ENCODE measurements around the gene ADAMTS2.

ADAMTS2 gene

GRCh38 chr5:179196405-179197079 lies 148.7 kb downstream of the ADAMTS2 start:
- no peak overlapping the region for H3K4me3 ChIP-seq (ENCODE audit: low read depth, low read length)
- TF ChIP-seq, protein P1, sequence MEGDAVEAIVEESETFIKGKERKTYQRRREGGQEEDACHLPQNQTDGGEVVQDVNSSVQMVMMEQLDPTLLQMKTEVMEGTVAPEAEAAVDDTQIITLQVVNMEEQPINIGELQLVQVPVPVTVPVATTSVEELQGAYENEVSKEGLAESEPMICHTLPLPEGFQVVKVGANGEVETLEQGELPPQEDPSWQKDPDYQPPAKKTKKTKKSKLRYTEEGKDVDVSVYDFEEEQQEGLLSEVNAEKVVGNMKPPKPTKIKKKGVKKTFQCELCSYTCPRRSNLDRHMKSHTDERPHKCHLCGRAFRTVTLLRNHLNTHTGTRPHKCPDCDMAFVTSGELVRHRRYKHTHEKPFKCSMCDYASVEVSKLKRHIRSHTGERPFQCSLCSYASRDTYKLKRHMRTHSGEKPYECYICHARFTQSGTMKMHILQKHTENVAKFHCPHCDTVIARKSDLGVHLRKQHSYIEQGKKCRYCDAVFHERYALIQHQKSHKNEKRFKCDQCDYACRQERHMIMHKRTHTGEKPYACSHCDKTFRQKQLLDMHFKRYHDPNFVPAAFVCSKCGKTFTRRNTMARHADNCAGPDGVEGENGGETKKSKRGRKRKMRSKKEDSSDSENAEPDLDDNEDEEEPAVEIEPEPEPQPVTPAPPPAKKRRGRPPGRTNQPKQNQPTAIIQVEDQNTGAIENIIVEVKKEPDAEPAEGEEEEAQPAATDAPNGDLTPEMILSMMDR (IDR thresholded peaks at IDR 0.05; ENCODE audit: borderline replicate concordance, insufficient read depth, low read depth, low read length), result no peak

DNA sequence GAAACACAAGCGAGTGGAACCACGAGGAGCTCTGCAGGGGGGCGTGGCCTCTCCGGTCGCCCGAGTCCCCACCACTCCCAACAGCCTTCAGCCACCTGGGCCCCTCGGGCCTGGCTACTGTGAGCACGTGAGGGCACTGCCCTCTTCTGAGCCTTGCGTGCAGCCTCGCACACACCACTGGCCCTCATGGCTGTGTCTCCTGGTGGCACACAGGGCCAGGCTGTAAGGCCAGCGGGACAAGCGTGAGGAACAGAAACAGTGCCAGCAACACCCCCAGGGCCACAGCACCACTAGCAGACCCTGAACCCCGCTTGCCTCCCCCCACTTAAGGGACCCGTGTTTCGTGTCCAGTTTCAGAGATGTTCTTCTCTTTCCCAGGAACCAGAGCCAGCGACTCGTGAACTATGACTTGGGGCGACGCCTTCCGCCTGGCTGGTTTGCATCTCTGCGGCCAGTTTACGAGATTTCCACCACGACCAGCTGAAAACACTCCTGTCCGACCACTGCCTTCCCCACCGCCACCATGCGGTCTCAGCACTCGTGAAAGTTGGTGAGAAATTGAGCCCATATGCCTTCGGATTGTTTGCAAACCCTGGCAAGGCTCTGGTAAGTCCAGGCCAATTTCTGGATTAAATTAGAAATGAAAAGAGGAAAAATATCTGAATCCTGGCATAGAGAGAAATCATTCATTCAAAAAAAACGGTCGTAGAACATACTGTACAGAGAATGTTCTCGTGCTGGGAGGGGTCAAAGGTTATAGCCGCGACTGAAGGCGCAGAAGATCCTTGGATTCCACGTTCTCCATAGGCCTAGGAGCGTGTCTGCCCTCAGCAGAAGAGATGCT lies 149.5 kb downstream of the ADAMTS2 start:
- TF ChIP-seq, protein P1 (IDR thresholded peaks at IDR 0.05; ENCODE audit: borderline replicate concordance, insufficient read depth, low read depth, low read length), result no peak
- H3K4me3 ChIP-seq (ENCODE audit: low read depth, low read length), result no peak overlapping the region

GRCh38 chr5:179194941-179195381 lies 150.3 kb downstream of the ADAMTS2 start:
- no peak overlapping the region for H3K4me3 ChIP-seq (ENCODE audit: low read depth, low read length)
- TF ChIP-seq, protein P1 (IDR thresholded peaks at IDR 0.05; ENCODE audit: borderline replicate concordance, insufficient read depth, low read depth, low read length), result no peak

- H3K4me3 ChIP-seq (ENCODE audit: low read depth, low read length), result no peak overlapping the region
- TF ChIP-seq, protein P1 (IDR thresholded peaks at IDR 0.05; ENCODE audit: borderline replicate concordance, insufficient read depth, low read depth, low read length), result no peak
Measured at GRCh38 chr5:179194201-179194910, 150.9 kb downstream of the ADAMTS2 start.

DNA sequence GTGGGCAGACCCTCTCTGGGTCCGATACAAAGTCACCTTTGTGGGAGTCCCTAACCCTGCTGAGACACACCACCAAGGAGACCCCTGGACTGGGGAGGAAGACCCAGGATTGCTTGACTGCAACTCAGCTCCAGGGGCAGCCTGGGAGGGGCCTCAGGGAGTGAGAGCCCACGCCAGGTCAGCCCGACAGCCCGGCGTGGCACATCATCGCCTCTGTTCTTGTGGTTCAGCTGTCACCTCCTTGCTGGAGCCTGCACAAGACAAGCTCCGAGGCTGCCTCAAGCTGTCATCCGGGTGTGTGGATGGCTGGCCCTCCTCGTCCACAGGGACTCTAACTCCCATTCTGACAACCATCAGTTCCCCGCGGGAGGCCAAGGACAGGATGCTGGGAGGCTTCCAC lies 151.5 kb downstream of the ADAMTS2 start:
- H3K4me3 ChIP-seq (ENCODE audit: low read depth, low read length), result no peak overlapping the region
- TF ChIP-seq, protein P1 (IDR thresholded peaks at IDR 0.05; ENCODE audit: borderline replicate concordance, insufficient read depth, low read depth, low read length), result no peak

DNA sequence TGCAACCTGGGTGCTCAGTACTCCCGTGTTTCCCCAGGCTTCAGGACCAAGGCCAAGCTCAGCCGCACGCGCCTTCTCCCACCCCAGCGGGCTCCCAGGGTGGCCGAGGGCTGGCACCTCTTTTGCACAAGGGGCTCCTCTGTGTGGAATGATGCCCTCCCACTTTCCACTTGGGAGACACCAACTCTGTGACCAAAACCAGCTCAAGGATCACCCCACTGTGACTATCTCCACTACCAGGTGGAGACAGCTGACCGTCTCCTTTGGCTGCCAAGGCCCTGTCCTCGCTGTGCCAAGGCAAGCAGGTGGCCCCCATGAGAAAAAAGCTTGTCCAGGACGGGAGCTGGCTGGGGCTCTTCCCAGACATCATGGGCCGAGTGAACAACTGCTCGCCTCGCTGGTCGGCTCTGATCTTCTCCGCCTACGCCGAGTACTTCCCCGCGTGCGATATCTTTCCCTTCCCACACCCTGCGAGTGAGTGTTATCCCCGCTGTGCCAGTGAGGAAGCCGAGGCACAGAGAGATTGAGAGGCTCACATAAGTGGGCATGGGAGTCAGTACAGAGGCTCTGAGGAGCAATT lies 152.3 kb downstream of the ADAMTS2 start:
- no peak overlapping the region for H3K4me3 ChIP-seq (ENCODE audit: low read depth, low read length)
- TF ChIP-seq, protein P1 (IDR thresholded peaks at IDR 0.05; ENCODE audit: borderline replicate concordance, insufficient read depth, low read depth, low read length), result no peak
